Liver (tissue), 3 donors: ENCODE results near the gene CLCA1.

Source experiments
- CTCF ChIP-seq: fragments of 150-350 bp; IDR thresholded peaks from 2 replicates; pipeline ENCODE4 v1.5.1; 2017; ENCODE audit warnings: improper control_type of control experiment, low read depth, low read length; ENCODE audit not compliant: missing input control
- FOXA2 ChIP-seq: IDR thresholded peaks from 2 replicates; pipeline ENCODE4 v1.6.1; 2016; ENCODE audit warnings: antibody characterized with exemption
- GABPA ChIP-seq, 2 donors: IDR thresholded peaks in 1 of 2; conservative IDR thresholded peaks in 1 of 2; 2 replicates each; pipeline ENCODE4 v1.6.1; 2016; ENCODE audit warnings: antibody characterized with exemption in 2 of 2, mild to moderate bottlenecking in 1 of 2, moderate library complexity in 1 of 2
- HNF4A ChIP-seq, 2 donors: conservative IDR thresholded peaks; 2 replicates each; pipeline ENCODE4 v1.6.1; 2016; ENCODE audit warnings: antibody characterized with exemption in 2 of 2, mild to moderate bottlenecking in 2 of 2
- JUND ChIP-seq, 2 donors: IDR thresholded peaks; 2 replicates each; pipeline ENCODE4 v1.6.1; 2016; ENCODE audit warnings: antibody characterized with exemption in 2 of 2
- MAX ChIP-seq: IDR thresholded peaks from 2 replicates; pipeline ENCODE4 v1.6.1; 2016; ENCODE audit warnings: antibody characterized with exemption
- NR2F2 ChIP-seq: IDR thresholded peaks from 2 replicates; pipeline ENCODE4 v1.6.1; 2016; ENCODE audit warnings: antibody characterized with exemption
- RAD21 ChIP-seq, 2 donors: IDR thresholded peaks; 2 replicates each; pipeline ENCODE4 v1.6.1; 2016; ENCODE audit warnings: antibody characterized with exemption in 2 of 2, mild to moderate bottlenecking in 2 of 2
- REST ChIP-seq: IDR thresholded peaks from 2 replicates; pipeline ENCODE4 v1.6.1; 2016; ENCODE audit warnings: antibody characterized with exemption, mild to moderate bottlenecking
- SP1 ChIP-seq: IDR thresholded peaks from 2 replicates; pipeline ENCODE4 v1.6.1; 2018; ENCODE audit warnings: antibody characterized with exemption, mild to moderate bottlenecking
- YY1 ChIP-seq: IDR thresholded peaks from 2 replicates; pipeline ENCODE4 v1.6.1; 2016; ENCODE audit warnings: antibody characterized with exemption, mild to moderate bottlenecking
- ZBTB33 ChIP-seq: IDR thresholded peaks from 2 replicates; pipeline ENCODE4 v1.6.1; 2016; ENCODE audit warnings: antibody characterized with exemption
- donor health status: healthy.
- donor health status: healthy.

- TF ChIP-seq CTCF (no peak), GABPA (IDR thresholded peaks at IDR 0.05 in 1 of 2, conservative IDR thresholded peaks at IDR 0.05 in 1 of 2) (no peak), MAX (no peak), HNF4A (conservative IDR thresholded peaks at IDR 0.05) (no peak), NR2F2 (no peak), SP1 (no peak), RAD21 (IDR thresholded peaks at IDR 0.05) (no peak), REST (no peak), YY1 (no peak), JUND (IDR thresholded peaks at IDR 0.05) (no peak), FOXA2 (no peak), ZBTB33 (no peak)
Measured at GRCh38 chr1:86502721-86503405, 34.1 kb downstream of the CLCA1 start.
